ENCODE measurements around the gene NTRK2. TPM values are rescaled to one million over a fixed set of nuclear protein-coding genes. Genes with fewer than 3 reads are reported as not detected.

The NTRK2 gene
- total RNA-seq = 0.35 and 9.8 TPM in 2 replicates

- DNase-seq (ENCODE audit: low read depth) = no peak
Measured at GRCh38 chr9:84669288-84670137, at the start of gene NTRK2. Gene NTRK2, plus strand, starts transcription at chr9:84669729. Its CDS starts 1,020 bp downstream, at chr9:84670749.

- no peak for DNase-seq (ENCODE audit: low read depth)
Measured at GRCh38 chr9:84620338-84620737, 49.2 kb upstream of the NTRK2 start.

- DNase-seq (ENCODE audit: low read depth) = no peak
Measured at GRCh38 chr9:84621811-84622210, 47.7 kb upstream of the NTRK2 start.

GRCh38 chr9:84622981-84623380 lies 46.5 kb upstream of the NTRK2 start:
- DNase-seq (ENCODE audit: low read depth) = no peak

- no peak for DNase-seq (ENCODE audit: low read depth)
Measured at GRCh38 chr9:84636436-84636835, 33.1 kb upstream of the NTRK2 start.

- DNase-seq (ENCODE audit: low read depth) = peak; percentile 82
Measured at GRCh38 chr9:84642553-84643141, 26.9 kb upstream of the NTRK2 start.

- DNase-seq (ENCODE audit: low read depth) = no peak
Measured at GRCh38 chr9:84647699-84648098, 21.8 kb upstream of the NTRK2 start.

- peak; percentile 86 for DNase-seq (ENCODE audit: low read depth)
Measured at GRCh38 chr9:84652496-84653120, 16.9 kb upstream of the NTRK2 start.

GRCh38 chr9:84655447-84655846 lies 14.1 kb upstream of the NTRK2 start:
- DNase-seq (ENCODE audit: low read depth) = no peak

- no peak for DNase-seq (ENCODE audit: low read depth)
Measured at GRCh38 chr9:84659313-84659712, 10.2 kb upstream of the NTRK2 start.

GRCh38 chr9:84659773-84660172 lies 9.8 kb upstream of the NTRK2 start:
- DNase-seq (ENCODE audit: low read depth) = no peak

GRCh38 chr9:84667571-84668195 lies 1.8 kb upstream of the NTRK2 start:
- peak; percentile 33 for DNase-seq (ENCODE audit: low read depth)

- DNase-seq (ENCODE audit: low read depth) = peak; percentile 40
Measured at GRCh38 chr9:84668196-84669012, 1.1 kb upstream of the NTRK2 start.

- no peak for DNase-seq (ENCODE audit: low read depth)
Measured at GRCh38 chr9:84669013-84669287, 579 bp upstream of the NTRK2 start.

- no peak for DNase-seq (ENCODE audit: low read depth)
Measured at GRCh38 chr9:84670138-84671041, 861 bp downstream of the NTRK2 start.

GRCh38 chr9:84671586-84672521 lies 2.3 kb downstream of the NTRK2 start:
- DNase-seq (ENCODE audit: low read depth) = no peak

- DNase-seq (ENCODE audit: low read depth) = no peak
Measured at GRCh38 chr9:84673806-84674205, 4.3 kb downstream of the NTRK2 start.

- peak; percentile 58 for DNase-seq (ENCODE audit: low read depth)
Measured at GRCh38 chr9:84677080-84677479, 7.6 kb downstream of the NTRK2 start.

GRCh38 chr9:84679571-84679970 lies 10.0 kb downstream of the NTRK2 start:
- DNase-seq (ENCODE audit: low read depth) = no peak
